ENCODE measurements around the gene SOX21.
"Not testable (repeated sequence)": the region's sequence is repeated elsewhere in the genome, so short reads cannot be mapped to it uniquely, and the experiment has no call there.

SOX21 gene

DNA sequence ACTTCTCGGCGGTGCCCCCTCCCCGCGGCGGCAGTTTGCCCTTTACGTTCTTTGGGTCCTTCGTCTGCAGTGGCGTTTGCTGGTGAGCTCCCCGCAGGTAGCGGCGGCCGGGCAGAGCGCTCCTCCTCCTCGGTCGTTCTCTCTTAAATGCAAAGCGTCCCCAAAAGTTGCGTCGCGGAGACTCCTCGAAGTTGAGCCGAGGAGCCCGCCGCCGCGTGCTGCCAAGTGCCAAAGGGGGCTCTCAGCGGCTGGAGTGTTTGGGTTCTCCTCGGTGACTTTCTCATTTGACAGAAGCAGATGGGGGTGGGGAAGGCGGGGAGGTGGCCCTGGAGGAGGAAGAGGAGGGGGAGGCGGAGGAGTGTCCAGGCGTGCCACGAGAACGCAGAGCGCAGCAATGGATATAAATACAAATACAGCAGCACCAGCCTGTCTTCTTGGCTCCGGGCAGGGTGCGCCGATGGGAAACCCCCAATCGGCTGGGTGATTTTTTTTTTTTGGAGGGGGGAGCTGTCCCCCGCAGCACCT, at the start of gene SOX21:
Gene SOX21, minus strand, starts transcription at position 259 of the 525 bp plus-strand sequence. CDS start 496 bp downstream, outside the sequence.
- DNase-seq = no peak

GRCh38 chr13:94761407-94761806, 49.1 kb upstream of the SOX21 start:
- no peak for DNase-seq

DNA sequence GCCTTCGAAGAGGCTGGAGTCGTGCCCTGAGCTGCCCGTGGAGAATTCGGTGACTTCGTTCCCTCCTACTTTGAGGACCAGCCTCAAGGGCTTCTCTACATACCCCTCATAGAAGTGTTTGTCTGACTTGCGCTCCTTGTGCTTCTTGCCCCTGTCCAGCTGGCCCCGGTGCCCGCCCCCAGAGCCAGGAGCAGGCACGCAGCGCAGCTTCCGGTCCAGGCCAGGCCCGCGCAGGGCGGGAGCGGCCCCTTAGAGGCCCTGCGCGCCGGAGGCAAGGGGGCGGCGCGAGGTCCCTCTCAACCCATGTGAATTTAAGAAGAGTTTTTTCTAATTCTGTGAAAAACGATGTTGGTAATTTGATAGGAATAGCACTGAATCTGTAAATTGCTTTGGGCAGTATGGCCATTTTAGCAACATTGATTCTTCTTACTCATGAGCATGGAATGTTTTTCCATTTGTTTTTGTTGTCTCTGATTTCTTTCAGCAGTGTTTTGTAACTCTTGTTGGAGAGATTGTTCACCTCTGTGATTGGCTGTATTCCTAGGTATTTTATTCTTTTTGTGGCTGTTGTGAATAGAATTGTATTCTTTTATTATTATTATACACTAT, 46.9 kb upstream of the SOX21 start:
- no peak for DNase-seq

- DNase-seq = no peak
Measured at GRCh38 chr13:94758436-94758960, 46.2 kb upstream of the SOX21 start.

- no peak for DNase-seq
Measured at GRCh38 chr13:94753327-94753726, 41.0 kb upstream of the SOX21 start.

DNA sequence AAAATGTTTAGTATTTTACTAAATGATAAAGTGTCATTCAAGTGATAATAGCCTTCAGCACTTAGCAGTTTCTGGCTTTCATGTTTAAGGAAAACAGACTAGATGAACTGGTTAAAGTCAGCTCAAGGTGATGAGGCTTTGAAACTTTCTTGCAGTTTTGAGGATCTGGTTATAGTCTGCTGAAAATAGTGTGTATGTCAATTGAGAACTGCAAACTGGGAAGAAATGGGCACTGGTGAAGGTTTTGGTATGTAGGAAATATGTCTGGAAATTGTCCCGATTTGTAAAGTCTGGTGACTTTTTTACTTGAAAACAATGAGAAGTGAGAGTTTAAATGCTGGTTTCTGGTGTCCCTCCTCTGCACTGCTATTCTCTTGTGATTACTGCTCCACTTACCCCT, 36.8 kb upstream of the SOX21 start:
- no peak for DNase-seq

DNA sequence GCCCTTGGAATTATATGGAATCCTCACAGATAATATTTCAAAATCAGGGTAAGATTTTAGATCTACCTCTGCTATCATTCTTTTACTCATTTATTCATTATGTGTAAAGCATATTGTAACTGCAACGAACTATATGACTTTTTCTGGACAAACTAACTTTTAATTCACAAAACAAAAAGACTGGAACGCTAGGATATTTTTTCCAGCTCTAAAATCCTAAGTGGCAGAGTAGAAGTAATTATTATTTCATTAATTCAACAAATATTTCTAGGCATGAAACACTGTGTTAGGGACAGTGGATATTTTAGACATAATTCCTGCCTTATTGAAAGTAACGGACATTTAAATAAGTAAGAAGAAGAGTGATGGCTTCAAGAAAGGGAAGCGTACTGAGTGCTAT, 26.9 kb upstream of the SOX21 start:
- no peak for DNase-seq

DNA sequence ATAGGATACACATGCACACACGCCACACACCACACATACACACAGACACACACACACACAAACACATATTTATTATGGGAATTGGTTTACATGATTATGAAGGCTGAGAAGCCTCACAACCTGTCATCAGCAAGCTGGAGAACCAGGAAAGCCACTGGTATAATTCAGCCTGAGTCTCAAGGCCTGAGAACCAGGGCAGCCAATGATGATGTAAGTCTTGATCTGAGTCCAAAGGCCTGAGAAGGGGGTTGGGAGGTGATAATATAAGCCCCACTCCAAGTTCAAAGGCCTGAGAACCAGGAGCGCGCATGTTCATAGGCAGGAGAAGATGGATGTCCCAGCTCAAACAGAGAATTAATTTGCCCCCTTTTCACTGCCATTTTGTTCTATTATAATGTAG, 18.7 kb upstream of the SOX21 start:
- DNase-seq = no peak

- not testable (repeated sequence) for DNase-seq
Measured at GRCh38 chr13:94729941-94730340, 17.6 kb upstream of the SOX21 start.

DNA sequence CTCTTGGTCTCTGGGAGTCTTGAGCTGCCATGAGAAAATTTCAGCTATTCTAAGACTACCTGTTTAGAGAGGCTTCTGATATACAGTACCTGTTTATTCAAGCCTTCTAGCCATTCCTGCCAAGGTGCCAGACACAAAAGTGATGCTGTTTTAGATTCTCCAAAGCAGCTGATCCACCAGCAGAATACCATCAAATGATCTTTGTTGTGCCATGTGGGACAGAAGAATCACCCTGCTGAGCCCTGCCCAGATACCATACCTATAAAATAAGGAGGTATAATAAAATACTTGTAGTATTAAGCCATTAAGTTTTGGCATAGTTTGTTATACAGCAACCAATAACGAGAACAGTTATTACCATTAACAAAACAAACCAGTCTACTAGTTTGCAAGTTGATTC, 14.1 kb upstream of the SOX21 start:
- no peak for DNase-seq

DNA sequence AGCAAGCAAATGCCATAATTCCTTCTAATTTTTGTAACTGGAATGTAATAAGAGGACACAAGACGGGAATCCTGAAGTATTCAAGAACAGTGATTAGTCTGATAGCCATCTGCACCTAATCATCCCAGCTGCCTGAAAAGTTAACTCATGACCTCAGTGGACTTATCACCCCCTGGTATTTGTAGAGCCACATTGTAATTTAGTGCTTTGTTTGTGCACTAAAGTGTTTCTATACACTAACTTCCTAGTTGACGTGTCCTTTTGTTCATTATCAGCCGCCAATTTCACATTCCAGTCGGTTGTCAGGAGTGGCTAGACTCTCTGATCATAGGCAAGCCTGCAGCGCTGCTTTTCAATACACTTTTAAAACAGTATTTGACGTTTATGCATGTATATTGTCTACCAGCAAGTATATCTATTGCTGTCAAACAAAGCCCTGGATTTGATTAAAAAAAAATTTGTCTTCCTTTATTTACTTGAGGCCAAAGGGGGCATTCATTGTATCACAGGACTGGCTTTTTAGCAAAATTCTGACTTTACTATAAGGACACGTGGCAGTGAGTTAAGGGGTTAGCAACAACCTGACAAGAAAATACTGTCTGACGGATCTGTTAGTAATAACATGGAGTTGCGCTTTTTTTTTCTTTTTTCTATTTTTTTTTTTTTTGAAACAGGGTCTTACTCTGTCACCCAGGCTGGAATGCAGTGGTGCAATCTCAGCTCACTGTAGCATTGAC, 10.4 kb upstream of the SOX21 start:
- DNase-seq = no peak

GRCh38 chr13:94718697-94719096, 6.4 kb upstream of the SOX21 start:
- not testable (repeated sequence) for DNase-seq

DNA sequence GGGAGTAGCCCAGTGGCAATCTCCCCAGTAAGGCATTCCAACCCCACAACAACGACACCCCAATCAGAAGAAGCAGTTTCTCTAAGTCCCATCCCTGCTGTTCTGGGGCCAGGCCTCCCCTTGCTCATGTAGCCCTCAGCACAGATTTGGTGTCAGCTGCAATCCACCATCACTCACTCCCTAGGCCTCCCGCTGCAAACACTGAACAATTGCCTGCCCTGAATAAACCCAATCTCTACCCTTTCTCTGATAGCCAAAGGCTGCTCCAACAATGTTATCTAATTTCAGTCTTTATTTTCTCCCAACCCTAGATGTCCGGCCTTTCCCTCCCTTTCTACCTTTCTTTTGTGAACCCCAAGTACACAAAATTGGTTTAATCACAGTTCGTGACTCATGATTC, 5.6 kb upstream of the SOX21 start:
- DNase-seq = no peak

- no peak for DNase-seq
Measured at GRCh38 chr13:94716016-94716415, 3.7 kb upstream of the SOX21 start.

GRCh38 chr13:94713561-94714182, 1.3 kb upstream of the SOX21 start:
- DNase-seq = no peak

DNA sequence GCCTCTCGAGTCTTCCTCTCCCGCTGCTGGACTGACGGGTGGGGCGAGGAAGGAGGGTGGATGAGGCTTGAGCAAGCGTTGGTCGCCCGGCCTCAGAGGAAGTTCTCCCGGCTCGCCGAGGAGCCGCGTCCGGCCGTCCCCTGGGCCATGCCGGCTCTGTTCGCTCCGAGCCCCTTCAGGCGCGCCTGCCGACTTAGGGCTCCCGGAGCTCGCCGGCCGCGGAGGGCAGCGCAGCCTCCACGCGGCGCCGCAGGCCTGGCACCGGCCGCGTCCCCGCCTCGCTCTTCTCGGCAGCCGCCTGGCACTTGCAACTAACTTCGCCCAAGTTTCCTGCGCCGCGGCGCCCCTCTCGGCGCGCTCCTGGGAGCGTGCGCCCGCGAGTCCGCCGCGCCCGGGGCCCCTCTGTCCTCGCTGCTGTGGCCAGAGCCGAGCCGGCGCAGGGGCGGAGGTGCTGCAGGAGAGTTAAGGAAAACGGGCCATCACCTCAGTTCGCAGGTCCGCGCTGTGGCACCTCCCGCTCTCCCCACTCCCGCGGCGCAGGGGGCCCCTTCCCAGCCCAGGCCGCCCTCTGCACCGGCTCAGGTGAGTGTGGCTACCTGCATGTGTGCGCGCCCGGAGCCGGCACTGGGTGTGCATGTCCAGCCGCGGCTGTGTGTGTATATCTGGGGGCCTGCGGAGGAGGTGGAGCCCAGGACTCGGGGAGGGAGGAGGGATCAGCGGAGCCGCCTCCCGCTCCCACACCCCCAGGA, 641 bp upstream of the SOX21 start:
- DNase-seq = no peak

- no peak for DNase-seq
Measured at GRCh38 chr13:94711561-94712286, 621 bp downstream of the SOX21 start.

GRCh38 chr13:94710881-94711560, 1.3 kb downstream of the SOX21 start:
- DNase-seq = no peak

GRCh38 chr13:94710065-94710781, 2.1 kb downstream of the SOX21 start:
- DNase-seq = no peak

GRCh38 chr13:94709001-94709834, 3.1 kb downstream of the SOX21 start:
- no peak for DNase-seq
